ENCODE results near the gene ERBB3.

GRCh38 chr12:56087220-56087619, 7.3 kb downstream of the ERBB3 start:
- TF ChIP-seq POLR2A (IDR thresholded peaks at IDR 0.05; ENCODE audit: low read depth, low read length) (no peak), TAF1 (IDR thresholded peaks at IDR 0.05; ENCODE audit: borderline replicate concordance, low read depth, low read length) (no peak)
